MM.1S (cell line): ENCODE results near the gene GOLGA8J.

Experiments
- EZH2phosphoT487 ChIP-seq: fragments of 300-600 bp; sonication (generic); IDR thresholded peaks from 2 replicates; pipeline ENCODE4 v1.6.1; 2018; ENCODE audit warnings: antibody characterized with exemption, low read length
- TF ChIP-seq, protein P1 (sequence below): fragments of 300-600 bp; sonication (generic); IDR thresholded peaks from 2 replicates; pipeline ENCODE4 v1.5.1; 2016; ENCODE audit warnings: antibody characterized with exemption, low read length, mixed read lengths

DNA sequence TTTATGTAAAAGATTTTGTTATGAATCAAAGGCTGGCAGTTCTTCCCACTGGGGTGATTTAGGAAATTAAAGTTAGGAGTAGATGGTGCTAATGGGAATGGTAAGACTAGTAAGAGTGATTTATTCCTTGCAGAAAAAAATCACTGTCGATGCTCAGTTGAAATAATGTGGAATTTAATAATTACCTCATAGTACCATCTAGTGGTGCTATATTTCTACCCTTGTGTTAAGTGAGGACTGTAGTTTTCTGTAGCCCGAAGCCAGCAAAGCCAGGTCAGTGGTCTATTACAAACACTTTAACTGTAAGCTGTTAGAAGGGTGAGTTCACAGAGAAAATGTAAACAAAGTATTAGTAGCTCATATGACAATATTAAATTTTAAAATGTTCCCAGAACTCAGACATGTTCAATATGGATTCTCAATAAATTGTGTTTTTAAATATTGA is 39.5 kb upstream of the GOLGA8J start:
- TF ChIP-seq, protein P1, sequence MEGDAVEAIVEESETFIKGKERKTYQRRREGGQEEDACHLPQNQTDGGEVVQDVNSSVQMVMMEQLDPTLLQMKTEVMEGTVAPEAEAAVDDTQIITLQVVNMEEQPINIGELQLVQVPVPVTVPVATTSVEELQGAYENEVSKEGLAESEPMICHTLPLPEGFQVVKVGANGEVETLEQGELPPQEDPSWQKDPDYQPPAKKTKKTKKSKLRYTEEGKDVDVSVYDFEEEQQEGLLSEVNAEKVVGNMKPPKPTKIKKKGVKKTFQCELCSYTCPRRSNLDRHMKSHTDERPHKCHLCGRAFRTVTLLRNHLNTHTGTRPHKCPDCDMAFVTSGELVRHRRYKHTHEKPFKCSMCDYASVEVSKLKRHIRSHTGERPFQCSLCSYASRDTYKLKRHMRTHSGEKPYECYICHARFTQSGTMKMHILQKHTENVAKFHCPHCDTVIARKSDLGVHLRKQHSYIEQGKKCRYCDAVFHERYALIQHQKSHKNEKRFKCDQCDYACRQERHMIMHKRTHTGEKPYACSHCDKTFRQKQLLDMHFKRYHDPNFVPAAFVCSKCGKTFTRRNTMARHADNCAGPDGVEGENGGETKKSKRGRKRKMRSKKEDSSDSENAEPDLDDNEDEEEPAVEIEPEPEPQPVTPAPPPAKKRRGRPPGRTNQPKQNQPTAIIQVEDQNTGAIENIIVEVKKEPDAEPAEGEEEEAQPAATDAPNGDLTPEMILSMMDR, result peak; percentile 18; the same call in 1 of the 2 replicates
- no peak for TF ChIP-seq EZH2phosphoT487
